ENCODE data around the gene SMG6. TPM values are rescaled to one million over a fixed set of nuclear protein-coding genes. Genes with fewer than 3 reads are reported as not detected.

Gene SMG6
- total and polyA plus RNA-seq, 2 of the 8 experiments (the other 6 are each of a cell fraction or from before 2014, with no cell fraction given): 18.5 to 25.2 TPM

- 0 out of 7 replicates have a peak, but pooled peaks cover 0 to 3% (median 0%) of the 10 kb centered on the region in 4 experiments for H3K4me1 ChIP-seq (replicated peaks in 1 of 4; ENCODE audit: control insufficient read depth in 3 of 4, insufficient read depth in 4 of 4, low read length in 3 of 4)
- no peak overlapping the region for H3K4me3 ChIP-seq (ENCODE audit: extremely low read depth in 1 of 4, insufficient read depth in 2 of 4, low read depth in 3 of 4, low read length in 4 of 4)
- H2BK15ac ChIP-seq (ENCODE audit: low read length): no peak overlapping the region
- POLR2A ChIA-PET (ENCODE audit: partially characterized antibody): no interaction called here
- WGBS, 2 experiments (ENCODE audit: extremely low coverage in 1 of 2, insufficient coverage in 1 of 2, insufficient read length in 1 of 2, insufficient replicate concordance in 2 of 2, low coverage in 1 of 2, low lambda C conversion rate in 2 of 2, missing lambda C conversion rate in 1 of 2): 86% methylated on average over 13 of the region's 13 CpGs; no CpG with 5 or more reads in 1 of the 2 experiments
- H3K27me3 ChIP-seq (replicated peaks in 1 of 4; ENCODE audit: control insufficient read depth in 3 of 4, extremely low read depth in 1 of 4, insufficient read depth in 3 of 4, low read length in 3 of 4): no peaks in the 10 kb centered on the region
- no peaks in the 10 kb centered on the region for H3K9me3 ChIP-seq (ENCODE audit: insufficient read depth in 2 of 2, low read depth in 1 of 2, low read length in 1 of 2)
- no peaks in the 10 kb centered on the region for H3K79me2 ChIP-seq (ENCODE audit: control insufficient read depth in 1 of 2, insufficient read depth in 2 of 2, low read length in 2 of 2)
- no peak overlapping the region for H4K5ac ChIP-seq (ENCODE audit: insufficient read length, low read depth, low read length)
- FAIRE-seq: no peak
- H3K4ac ChIP-seq (replicated peaks; ENCODE audit: insufficient read length, low read depth, low read length): no peak overlapping the region
- H3K4me2 ChIP-seq (ENCODE audit: insufficient read depth in 1 of 2, low read depth in 2 of 2, low read length in 2 of 2): no peak overlapping the region
- no peaks in the 10 kb centered on the region for H3K79me1 ChIP-seq (ENCODE audit: low read depth, low read length)
- H2BK5ac ChIP-seq (ENCODE audit: low read depth, low read length): peak overlapping the region; percentile 26; the same call in 1 of the 2 replicates
- H3K36me3 ChIP-seq (ENCODE audit: control insufficient read depth in 2 of 4, insufficient read depth in 4 of 4, low read length in 3 of 4): peaks cover 0 to 5% (median 1%) of the 10 kb centered on the region in 4 experiments; a peak in 3 of 8 replicates
- H4K91ac ChIP-seq (replicated peaks; ENCODE audit: insufficient read length, low read length): no peak overlapping the region
- H2AFZ ChIP-seq (ENCODE audit: low read length): no peak overlapping the region
- no peak overlapping the region for H4K8ac ChIP-seq (ENCODE audit: extremely low read depth, insufficient read depth, low read length)
- no peak overlapping the region for H3K9ac ChIP-seq (replicated peaks in 1 of 4; ENCODE audit: extremely low read depth in 1 of 4, low read depth in 3 of 4, low read length in 3 of 4)
- CTCF ChIA-PET (ENCODE audit: partially characterized antibody): interaction anchor here (1.0 to 3.9 kb wide), 13 partner anchors 9 to 146 kb away, joined by 3 to 21 read pairs (median 6); partner anchors contain the start of gene HIC1
- H4K20me1 ChIP-seq (replicated peaks in 1 of 2; ENCODE audit: control insufficient read depth in 1 of 2, insufficient read depth in 2 of 2, low read length in 2 of 2): peaks cover 0 to 3% of the 10 kb centered on the region in 2 experiments
- no peak overlapping the region for H2BK12ac ChIP-seq (ENCODE audit: low read depth, low read length)
- H3K23ac ChIP-seq (ENCODE audit: insufficient read length): no peak overlapping the region
- H3K23me2 ChIP-seq (ENCODE audit: low read depth, low read length): no peaks in the 10 kb centered on the region
- H3K56ac ChIP-seq (replicated peaks; ENCODE audit: insufficient read length, low read depth, low read length): no peak overlapping the region
- no peak overlapping the region for H2BK120ac ChIP-seq (replicated peaks; ENCODE audit: low read depth, low read length)
- H3K27ac ChIP-seq (ENCODE audit: low read depth, low read length): no peak overlapping the region
- H3K14ac ChIP-seq (ENCODE audit: insufficient read length): no peak overlapping the region
- H3K18ac ChIP-seq (ENCODE audit: extremely low read depth, low read length): no peak overlapping the region
- H2BK20ac ChIP-seq (ENCODE audit: low read length): no peak overlapping the region
- no peak for DNase-seq (ENCODE audit: low read depth in 1 of 2, low spot score in 2 of 2)
- H2AK5ac ChIP-seq (ENCODE audit: low read depth, low read length): no peak overlapping the region
- TF ChIP-seq SRF (IDR thresholded peaks at IDR 0.05; ENCODE audit: low read depth, low read length): no peak
- no peak for TF ChIP-seq TBP (IDR thresholded peaks at IDR 0.05; ENCODE audit: low read depth, low read length)
- TF ChIP-seq SIN3A (conservative IDR thresholded peaks at IDR 0.05 in 1 of 2, IDR thresholded peaks at IDR 0.05 in 1 of 2; ENCODE audit: low read depth in 1 of 2, low read length in 2 of 2): no peak
Observed at GRCh38 chr17:2084766-2085647, 218.6 kb downstream of the SMG6 start.
